HCT116 (cell line): ENCODE results near the gene TMEM201. TPM values are rescaled to one million over a fixed set of nuclear protein-coding genes. Genes with fewer than 3 reads are reported as not detected.

Experiments
- ATAC-seq: fragments of 200-7000 bp; cut with Tn5 transposase; 2 replicates; pipeline ENCODE4 v1.9.1; 2020; ENCODE audit warnings: mild to moderate bottlenecking, moderate library complexity
- BruUV-seq: library from RNA; stranded (reverse); fragments of 400-500 nt; replicated peaks from 2 replicates; lab custom pipeline; 2021; lab: Mats Ljungman, UMichigan
- CTCF ChIA-PET: fragments of 300-600 bp; sonication (Branson Sonifier 250); formaldehyde crosslinking; loops from one replicate; lab custom pipeline; 2021; ENCODE audit warnings: antibody characterized with exemption; lab: Charles Lee
- POLR2A ChIA-PET: fragments of 300-600, 350-600 bp; sonication (Branson Sonifier 250); formaldehyde crosslinking; loops from one replicate; lab custom pipeline; 2021; ENCODE audit warnings: antibody characterized with exemption; lab: Charles Lee
- RAD21 ChIA-PET, 2 experiments: fragments of 300-600 bp; sonication (Branson Sonifier 250); formaldehyde crosslinking; loops; one replicate each; lab custom pipeline; 2023; ENCODE audit warnings: low total read pairs in 2 of 2; ENCODE audit not compliant: uncharacterized antibody in 2 of 2, unreplicated experiment in 2 of 2, low non-redundant PET in 1 of 2; lab: Charles Lee
- DNase-seq: peaks from one replicate; pipeline ENCODE4 v3.0.0-alpha.2; 2010; ENCODE audit warnings: low read depth, low spot score
- H2AFZ ChIP-seq: fragments of 200-600 bp; shearing (Covaris generic), sonication (generic); 2 replicates; pipeline ENCODE4 v1.6.1; 2017; ENCODE audit warnings: low read depth, mixed run types, mixed read lengths, antibody characterized with exemption, low read length; ENCODE audit not compliant: poor library complexity, severe bottlenecking
- H3K27ac ChIP-seq: 2 replicates; pipeline ENCODE4 v1.5.1; 2012; ENCODE audit warnings: low read depth, low read length
- H3K27me3 ChIP-seq: fragments of 200-600 bp; sonication (generic); 2 replicates; pipeline ENCODE4 v1.6.1; 2016; ENCODE audit warnings: mixed run types, low read length, mixed read lengths; ENCODE audit not compliant: insufficient read depth
- H3K36me3 ChIP-seq, 2 experiments: fragments of 200-500 bp in 1 of 2; fragments of 200-600 bp in 1 of 2; sonication (Bioruptor generic) in 1 of 2; sonication (generic) in 1 of 2; 2 replicates each; pipeline versions ENCODE4 v1.5.1 to v1.6.1; 2014 to 2016; ENCODE audit warnings: low read length in 2 of 2, inconsistent platforms in 1 of 2, mixed read lengths in 1 of 2, mixed run types in 1 of 2; ENCODE audit not compliant: insufficient read depth in 2 of 2, control insufficient read depth in 1 of 2
- H3K4me1 ChIP-seq, 2 experiments: fragments of 200-600 bp in 1 of 2; sonication (generic) in 1 of 2; 2 replicates each; pipeline versions ENCODE4 v1.5.1 to v1.6.1; 2012 to 2017; ENCODE audit warnings: low read length in 2 of 2, inconsistent platforms in 1 of 2, mild to moderate bottlenecking in 1 of 2, mixed read lengths in 1 of 2, mixed run types in 1 of 2, moderate library complexity in 1 of 2; ENCODE audit not compliant: insufficient read depth in 2 of 2, control insufficient read depth in 1 of 2
- H3K4me2 ChIP-seq: fragments of 200-600 bp; sonication (generic); 2 replicates; pipeline ENCODE4 v1.6.1; 2017; ENCODE audit warnings: mixed run types, low read length, mixed read lengths
- H3K4me3 ChIP-seq, 2 experiments: fragments of 200-600 bp in 1 of 2; sonication (generic) in 1 of 2; replicated peaks in 1 of 2; 2 replicates each; pipeline ENCODE4 v1.5.1; 2011 to 2016; ENCODE audit warnings: low read length in 2 of 2, control low read depth in 1 of 2, low read depth in 1 of 2, mild to moderate bottlenecking in 1 of 2, mixed read lengths in 1 of 2, mixed run types in 1 of 2
- H3K79me2 ChIP-seq: fragments of 200-600 bp; sonication (generic); 2 replicates; pipeline ENCODE4 v1.6.1; 2017; ENCODE audit warnings: mild to moderate bottlenecking, mixed run types, low read length, moderate library complexity, mixed read lengths; ENCODE audit not compliant: insufficient read depth
- H3K9ac ChIP-seq: fragments of 200-600 bp; sonication (generic); 2 replicates; pipeline ENCODE4 v1.6.1; 2016; ENCODE audit warnings: low read length, mixed read lengths
- H3K9me2 ChIP-seq: fragments of 200-600 bp; sonication (generic), shearing (Covaris generic); 2 replicates; pipeline ENCODE4 v1.6.1; 2017; ENCODE audit warnings: mixed run types, mild to moderate bottlenecking, moderate library complexity; ENCODE audit not compliant: insufficient read depth
- H3K9me3 ChIP-seq, 2 experiments: fragments of 200-500 bp in 1 of 2; fragments of 200-600 bp in 1 of 2; sonication (Bioruptor generic) in 1 of 2; sonication (generic) in 1 of 2; 2 replicates each; pipeline ENCODE4 v1.6.1; 2014 to 2017; ENCODE audit warnings: low read length in 2 of 2, mixed read lengths in 2 of 2, inconsistent platforms in 1 of 2, low read depth in 1 of 2, mild to moderate bottlenecking in 1 of 2, mixed run types in 1 of 2, moderate library complexity in 1 of 2; ENCODE audit not compliant: control insufficient read depth in 1 of 2, insufficient read depth in 1 of 2
- H4K20me1 ChIP-seq: fragments of 200-600 bp; sonication (generic), shearing (Covaris generic); 2 replicates; pipeline ENCODE4 v1.6.1; 2017; ENCODE audit warnings: mixed run types, mild to moderate bottlenecking, moderate library complexity; ENCODE audit not compliant: insufficient read depth
- ATF3 ChIP-seq: IDR thresholded peaks from 2 replicates; pipeline ENCODE4 v1.6.1; 2012
- CEBPB ChIP-seq: IDR thresholded peaks from 2 replicates; pipeline ENCODE4 v1.6.1; 2012; ENCODE audit warnings: low read depth
- ELF1 ChIP-seq: IDR thresholded peaks from 2 replicates; pipeline ENCODE4 v1.6.1; 2012; ENCODE audit warnings: low read depth, borderline replicate concordance
- EZH2 ChIP-seq: fragments of 200-600 bp; sonication (generic); IDR thresholded peaks from 2 replicates; pipeline ENCODE4 v1.6.1; 2017; ENCODE audit warnings: antibody characterized with exemption, mixed run types
- EZH2phosphoT487 ChIP-seq: fragments of 200-600 bp; IDR thresholded peaks from 2 replicates; pipeline ENCODE4 v1.6.1; 2018; ENCODE audit warnings: antibody characterized with exemption, borderline replicate concordance
- FOSL1 ChIP-seq: IDR thresholded peaks from 2 replicates; pipeline ENCODE4 v1.6.1; 2012; ENCODE audit warnings: low read depth
- POLR2A ChIP-seq: IDR thresholded peaks from 2 replicates; pipeline ENCODE4 v1.7.0; 2011; ENCODE audit warnings: borderline replicate concordance; ENCODE audit not compliant: insufficient read depth, insufficient read length; ENCODE audit errors: extremely low read depth
- RAD21 ChIP-seq: IDR thresholded peaks from 2 replicates; pipeline ENCODE4 v1.6.1; 2012; ENCODE audit warnings: low read depth, mild to moderate bottlenecking
- SIN3A ChIP-seq: IDR thresholded peaks from 2 replicates; pipeline ENCODE4 v1.6.1; 2012; ENCODE audit warnings: low read depth
- SP1 ChIP-seq: IDR thresholded peaks from 2 replicates; pipeline ENCODE4 v1.6.1; 2012; ENCODE audit warnings: low read depth
- SRF ChIP-seq: IDR thresholded peaks from 2 replicates; pipeline ENCODE4 v1.6.1; 2012; ENCODE audit warnings: low read depth
- ZFX ChIP-seq: fragments of 450-650 bp; IDR thresholded peaks from 2 replicates; pipeline ENCODE4 v1.6.1; 2017
- intact Hi-C: fragments of 100-400 bp; cut with micrococcal nuclease; formaldehyde crosslinking; loops from 2 replicates; pipeline ENCODE4 v1.10.0; 2022
- total RNA-seq: library from RNA; stranded (reverse); gene quantifications from one replicate; pipeline ENCODE4 v1.2.1, GENCODE V29; 2021; ENCODE audit not compliant: unreplicated experiment

Gene TMEM201
- total RNA-seq, 1 experiment from 2014 or later: 27.6 TPM

- H3K9me3 ChIP-seq: no peaks in the 10 kb centered on the region
- H3K27ac ChIP-seq: no peak overlapping the region
- peaks cover 0 to 3% of the 10 kb centered on the region in 2 experiments; a peak in 3 of 4 replicates for H3K36me3 ChIP-seq
- peaks cover 12% of the 10 kb centered on the region; the same call in 1 of the 2 replicates for H4K20me1 ChIP-seq
- no TSS peak for BruUV-seq
- no peak overlapping the region for H3K9ac ChIP-seq
- no peaks in the 10 kb centered on the region for H3K27me3 ChIP-seq
- RAD21 ChIA-PET: no interaction called here
- no peak overlapping the region for H2AFZ ChIP-seq
- no peak for TF ChIP-seq SIN3A
- no peak for TF ChIP-seq ELF1
- TF ChIP-seq FOSL1: no peak
- no peak for TF ChIP-seq ATF3
- TF ChIP-seq SP1: no peak
- no peak for TF ChIP-seq POLR2A
- no peak for TF ChIP-seq RAD21
- TF ChIP-seq ZFX: no peak
- TF ChIP-seq EZH2: no peak
- TF ChIP-seq SRF: no peak
- no peak for TF ChIP-seq EZH2phosphoT487
- TF ChIP-seq, all 23 proteins: peak for 0
- Histone ChIP-seq H3K4me3 (no peak overlapping the region), H3K79me2 (peaks cover 23% of the 10 kb centered on the region), H3K4me2 (no peak overlapping the region), H3K4me1 (peaks cover 8 to 17% of the 10 kb centered on the region in 2 experiments; a peak in 3 of 4 replicates), H3K9me2 (no peaks in the 10 kb centered on the region)
- ATAC-seq (no peak), DNase-seq (no peak)
- CTCF ChIA-PET: no interaction called here
- intact Hi-C loops: no loop called here
- POLR2A ChIA-PET: no interaction called here
These were observed 2.5 kb upstream of the TMEM201 start for GRCh38 chr1:9586147-9586766.

- POLR2A ChIA-PET: no interaction called here
- Histone ChIP-seq H3K9ac (peak overlapping the region; percentile 98), H3K79me2 (peaks cover 52% of the 10 kb centered on the region), H3K9me2 (no peaks in the 10 kb centered on the region), H3K9me3 (no peaks in the 10 kb centered on the region), H2AFZ (no peak overlapping the region), H3K27me3 (no peaks in the 10 kb centered on the region), H3K4me1 (peaks cover 13 to 29% of the 10 kb centered on the region in 2 experiments; a peak in 3 of 4 replicates), H4K20me1 (peaks cover 27% of the 10 kb centered on the region; the same call in 1 of the 2 replicates), H3K27ac (peak overlapping the region; percentile 74), H3K36me3 (no peaks in the 10 kb centered on the region), H3K4me2 (peak overlapping the region; percentile 99), H3K4me3 (peak overlapping the region; percentile 85 to 90)
- no peak for DNase-seq
- CTCF ChIA-PET: interaction anchor here (1.6 kb wide), 1 partner anchor 26 kb away, joined by 5 read pairs; no protein-coding TSS in a partner anchor
- RAD21 ChIA-PET: no interaction called here
- intact Hi-C loops: no loop called here
- BruUV-seq: no TSS peak
- ATAC-seq: peak; percentile 6; the same call in 1 of the 2 replicates
- TF ChIP-seq ZFX (peak; percentile 67; the same call in 1 of the 2 replicates), CEBPB (no peak)
These were observed 520 bp downstream of the TMEM201 start for GRCh38 chr1:9589144-9589718.
